NCI-H1105 treated with DMSO at 0.1 percent for 48 hours (cell line): ENCODE data around the gene ARHGAP24.

Source experiments
- DNase-seq: peaks from one replicate; lab custom pipeline; 2025; lab: John Stamatoyannopoulos, UW

The ARHGAP24 gene

DNA sequence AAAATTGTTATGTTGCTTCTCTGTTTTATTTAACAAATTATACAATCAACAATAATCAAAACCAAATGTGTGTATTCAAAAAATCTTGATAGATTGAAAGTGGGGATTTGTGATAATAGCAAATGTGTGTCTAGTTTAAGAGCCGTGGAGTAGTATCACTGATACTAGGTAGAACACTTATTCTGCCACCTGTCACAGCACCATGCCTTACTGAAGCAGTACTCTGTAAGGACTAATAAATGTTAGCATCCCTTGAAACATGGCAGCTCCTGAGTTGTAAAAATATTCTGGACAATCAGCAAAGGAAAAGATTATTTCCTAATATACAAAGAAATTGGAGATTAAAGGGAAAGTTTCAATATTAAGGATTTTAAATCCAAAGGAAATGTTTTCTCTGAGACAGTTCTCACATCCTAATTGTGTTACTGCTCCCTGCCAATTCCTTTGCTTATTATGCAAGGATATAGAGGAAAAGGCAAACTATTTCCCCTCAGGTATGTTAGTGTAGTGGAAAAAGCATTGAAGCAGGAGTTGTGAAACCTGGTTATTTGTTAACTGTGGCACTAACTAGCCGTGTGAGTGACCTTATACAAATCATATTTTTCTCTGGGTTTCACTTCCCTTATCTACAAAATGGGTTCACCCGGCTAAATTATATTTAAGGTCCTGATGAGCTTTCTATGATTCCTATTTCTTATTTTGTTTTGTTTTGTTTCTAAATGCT, 303.1 kb downstream of the ARHGAP24 start:
- no peak for DNase-seq

GRCh38 chr4:85778632-85779131, 303.7 kb downstream of the ARHGAP24 start:
- DNase-seq: no peak

GRCh38 chr4:85779165-85779564, 304.2 kb downstream of the ARHGAP24 start:
- no peak for DNase-seq

- no peak for DNase-seq
Observed at GRCh38 chr4:85780664-85781063, 305.7 kb downstream of the ARHGAP24 start.

DNA sequence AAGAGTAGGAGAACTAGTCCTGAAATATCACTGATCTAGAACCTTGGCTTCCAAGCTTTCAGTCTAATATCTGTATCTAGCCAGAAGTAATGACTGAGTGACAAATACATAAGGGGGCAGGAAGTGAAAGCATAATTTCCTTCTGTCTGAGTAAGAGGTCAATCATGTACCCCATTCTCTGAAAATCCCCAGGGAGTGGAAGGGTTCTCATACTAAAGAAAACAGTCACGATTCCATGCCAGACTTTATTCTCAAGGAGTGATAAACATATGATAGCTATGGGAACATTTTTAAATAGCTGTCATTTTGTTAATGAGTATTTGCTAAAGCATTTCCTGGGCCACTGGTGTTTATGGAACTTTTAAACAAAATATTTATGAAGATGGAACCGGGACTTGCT, 308.5 kb downstream of the ARHGAP24 start:
- DNase-seq: no peak

DNA sequence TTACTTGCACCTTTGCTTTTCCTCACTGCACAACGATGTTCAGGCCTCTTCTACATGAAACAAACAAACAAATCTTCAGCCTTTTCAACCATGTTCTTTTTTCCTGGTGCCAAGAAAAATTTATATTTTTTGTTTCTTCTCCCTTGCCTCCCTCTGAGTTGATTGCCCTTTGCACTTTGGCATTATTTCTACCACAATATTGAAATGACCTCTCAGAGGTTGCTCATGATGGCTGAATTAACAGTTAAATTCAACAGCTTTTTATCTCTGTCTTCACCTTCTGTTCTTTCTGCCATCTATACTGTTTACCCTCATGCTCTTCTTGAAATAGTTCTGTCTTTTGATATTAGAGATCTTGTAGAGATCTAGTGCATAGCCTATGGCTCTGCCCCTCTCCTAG, 308.9 kb downstream of the ARHGAP24 start:
- DNase-seq: no peak

GRCh38 chr4:85784348-85784747, 309.4 kb downstream of the ARHGAP24 start:
- no peak for DNase-seq

DNA sequence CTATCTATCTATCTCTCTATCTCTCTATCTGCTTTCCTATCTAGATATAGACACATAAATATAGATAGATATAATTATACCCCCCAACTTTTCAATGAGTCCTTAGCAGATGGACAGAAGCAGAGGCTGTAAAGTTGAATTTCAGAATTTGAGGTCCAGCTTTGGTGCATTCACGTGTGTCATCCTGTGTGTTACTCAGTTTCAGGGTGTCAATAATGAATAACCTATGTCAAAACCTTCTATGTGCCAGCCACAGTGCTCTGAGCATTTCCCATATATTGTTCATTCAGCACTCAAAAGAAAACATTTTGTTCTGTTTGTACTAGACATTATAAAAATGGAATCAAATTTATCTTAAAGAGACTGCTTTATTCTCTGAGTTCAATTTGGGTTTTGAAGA, 310.0 kb downstream of the ARHGAP24 start:
- no peak for DNase-seq

- no peak for DNase-seq
Observed at GRCh38 chr4:85787133-85787532, 312.2 kb downstream of the ARHGAP24 start.

- no peak for DNase-seq
Observed at GRCh38 chr4:85788604-85789003, 313.7 kb downstream of the ARHGAP24 start.

DNA sequence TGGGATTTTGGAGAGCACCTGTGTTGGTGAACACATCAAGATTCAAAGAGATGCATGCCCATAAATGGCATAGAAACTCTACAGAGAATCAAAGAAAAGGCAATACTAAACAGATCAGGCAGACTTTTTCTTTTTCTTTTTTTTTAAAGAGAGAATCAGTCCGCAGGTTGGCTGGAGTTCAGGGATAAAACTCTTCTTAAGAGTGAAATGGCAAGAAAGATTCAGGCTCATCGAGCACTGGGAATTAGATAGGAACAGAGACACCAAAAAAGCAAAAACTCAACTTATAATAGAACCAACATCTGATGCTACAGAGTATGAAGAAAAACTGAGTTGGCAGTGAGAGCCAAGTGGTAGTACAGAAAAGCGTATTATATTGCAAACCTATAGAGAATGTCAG, 314.3 kb downstream of the ARHGAP24 start:
- DNase-seq: no peak

GRCh38 chr4:85790582-85790981, 315.6 kb downstream of the ARHGAP24 start:
- DNase-seq: no peak

- DNase-seq: no peak
Observed at GRCh38 chr4:85792376-85793232, 317.7 kb downstream of the ARHGAP24 start.

DNA sequence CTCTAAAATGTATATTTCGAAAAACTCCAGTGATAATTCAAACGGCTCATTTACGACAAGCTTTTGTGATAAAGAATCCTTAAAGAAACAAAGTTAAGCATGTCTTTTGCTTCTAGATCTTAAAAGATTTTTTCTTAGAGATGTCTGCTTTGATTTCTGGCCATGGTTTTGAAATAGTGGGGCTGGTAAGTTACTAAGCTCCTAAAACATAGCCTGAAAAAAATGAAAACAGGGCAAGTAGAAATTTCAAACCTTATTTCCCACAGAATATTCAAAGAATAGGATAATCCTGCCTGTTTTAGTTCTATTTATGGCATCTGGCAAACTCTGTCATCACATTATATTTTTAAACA, 318.3 kb downstream of the ARHGAP24 start:
- no peak for DNase-seq

GRCh38 chr4:85798012-85798770, 323.2 kb downstream of the ARHGAP24 start:
- DNase-seq: no peak

DNA sequence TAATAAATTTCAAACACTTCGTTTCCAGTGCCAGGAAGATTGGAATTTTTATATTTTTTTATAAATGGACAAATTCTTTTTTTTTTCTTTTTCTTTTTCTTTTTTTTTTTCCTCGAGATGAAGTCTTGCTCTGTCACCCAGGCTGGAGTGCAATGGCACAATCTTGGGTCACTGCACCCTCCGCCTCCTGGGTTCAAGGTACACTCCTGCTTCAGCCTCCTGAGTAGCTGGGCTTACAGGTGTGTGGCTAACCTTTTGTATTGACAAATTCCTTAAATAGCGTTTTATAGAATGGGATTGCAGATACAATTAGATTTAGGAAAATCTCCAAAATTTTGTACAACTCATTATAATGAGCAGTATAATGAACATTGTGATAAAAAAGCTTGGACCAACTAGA, 328.9 kb downstream of the ARHGAP24 start:
- DNase-seq: no peak

DNA sequence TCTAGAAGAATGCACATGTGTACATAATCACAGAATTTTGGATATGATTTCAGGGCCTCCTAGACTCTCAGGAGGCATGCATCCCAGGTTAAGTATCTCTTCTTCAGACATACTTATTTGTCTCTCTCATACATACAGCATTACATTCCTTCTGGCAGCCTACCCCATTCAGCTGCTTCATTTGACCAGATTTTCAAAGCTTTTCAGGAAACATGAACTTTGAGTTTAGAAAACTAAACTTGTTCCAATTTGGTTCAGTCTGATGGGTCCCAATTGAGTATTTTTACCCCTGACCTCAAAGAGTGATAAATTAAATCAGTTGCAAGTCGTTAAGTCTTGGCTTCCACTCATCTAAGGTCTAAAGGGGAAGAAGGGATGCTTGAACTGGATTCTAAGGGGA, 330.9 kb downstream of the ARHGAP24 start:
- no peak for DNase-seq

- DNase-seq: no peak
Observed at GRCh38 chr4:85806334-85806733, 331.4 kb downstream of the ARHGAP24 start.

- DNase-seq: no peak
Observed at GRCh38 chr4:85807247-85807950, 332.4 kb downstream of the ARHGAP24 start.

- DNase-seq: no peak
Observed at GRCh38 chr4:85808104-85808503, 333.2 kb downstream of the ARHGAP24 start.

DNA sequence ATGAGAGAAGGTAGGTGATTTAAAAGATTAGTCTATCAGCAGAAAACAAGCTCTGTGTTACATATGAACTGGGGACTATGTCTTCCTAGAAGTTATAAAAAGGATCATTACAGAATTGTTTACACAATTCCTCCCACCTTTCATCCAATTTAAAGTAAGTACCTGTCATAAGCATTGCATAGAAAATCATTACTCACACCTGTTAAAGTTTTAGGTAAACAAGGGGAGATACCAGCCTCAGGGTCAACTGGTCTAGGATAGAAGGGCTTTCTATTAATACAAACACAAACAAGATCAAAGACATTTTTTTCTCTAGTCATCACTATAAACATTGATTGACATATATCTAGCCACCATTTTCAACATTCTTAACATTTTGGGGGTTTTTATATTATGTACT, 333.9 kb downstream of the ARHGAP24 start:
- no peak for DNase-seq

DNA sequence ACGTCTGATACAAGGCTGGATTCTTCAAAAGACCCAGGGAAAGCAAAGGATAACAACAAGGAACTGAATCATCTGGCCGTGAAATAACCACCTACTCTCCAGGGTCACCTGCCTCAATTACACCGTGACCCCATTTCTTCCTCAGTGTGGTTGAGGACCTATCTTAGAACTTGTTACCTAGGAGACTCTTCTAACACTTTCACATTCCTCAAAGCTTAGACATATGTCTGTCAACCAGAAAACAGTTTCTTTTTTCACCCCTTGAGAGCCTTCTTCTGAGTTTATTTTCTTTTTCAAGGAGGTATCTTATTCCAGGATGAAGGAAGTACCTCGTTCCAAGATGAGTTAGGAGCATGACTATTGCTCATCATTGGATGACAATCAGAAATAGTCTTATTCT, 337.8 kb downstream of the ARHGAP24 start:
- DNase-seq: no peak
